ENCODE results near the gene GSE1. TPM values are rescaled to one million over a fixed set of nuclear protein-coding genes. Genes with fewer than 3 reads are reported as not detected.

The GSE1 gene
- total and polyA plus RNA-seq, 2 donors from 2014 or later, result 9.5 to 92.8 TPM

DNA sequence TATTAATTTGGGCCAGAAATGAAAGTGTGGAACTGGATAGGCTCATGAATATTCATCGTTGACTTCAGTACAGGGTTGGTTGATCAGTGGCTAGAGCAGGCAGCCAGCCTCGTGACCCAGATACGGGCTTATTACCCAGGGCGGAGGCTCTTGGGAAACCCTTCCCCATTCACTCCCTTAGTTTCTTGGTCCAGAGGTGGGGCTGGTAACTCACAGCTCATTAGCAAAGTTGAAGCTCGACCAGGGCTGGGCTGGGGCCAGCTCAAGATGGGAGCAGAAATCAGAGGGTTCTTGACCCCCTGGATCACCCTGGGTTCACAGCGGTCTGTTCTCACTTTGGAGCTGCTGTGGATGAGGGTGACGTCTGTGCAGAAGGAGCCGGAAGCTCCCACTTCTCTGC lies 44.6 kb upstream of the GSE1 start:
- Histone ChIP-seq H3K9ac (ENCODE audit: low read length in 3 of 3) (peak overlapping the region in 1 of 3 donors; percentile 17), H3K27me3 (ENCODE audit: control insufficient read depth, insufficient read depth, low read length) (no peaks in the 10 kb centered on the region), H3K27ac (ENCODE audit: low read depth in 2 of 2, low read length in 2 of 2) (peak overlapping the region; percentile 87 to 88), H3K36me3 (ENCODE audit: control insufficient read depth in 2 of 3, insufficient read depth in 3 of 3, low read length in 3 of 3) (peaks cover 0 to 4% (median 2%) of the 10 kb centered on the region in 3 donors), H3K4me3 (ENCODE audit: low read length in 3 of 3) (peak overlapping the region in 1 of 3 donors; percentile 2), H3K4me1 (ENCODE audit: control insufficient read depth in 2 of 3, insufficient read depth in 2 of 3, low read depth in 1 of 3, low read length in 3 of 3) (peaks cover 9 to 76% (median 65%) of the 10 kb centered on the region in 3 donors), H3K9me3 (ENCODE audit: control insufficient read depth in 2 of 3, insufficient read depth in 1 of 3, low read length in 3 of 3) (no peaks in the 10 kb centered on the region)
- TF ChIP-seq, protein P1, sequence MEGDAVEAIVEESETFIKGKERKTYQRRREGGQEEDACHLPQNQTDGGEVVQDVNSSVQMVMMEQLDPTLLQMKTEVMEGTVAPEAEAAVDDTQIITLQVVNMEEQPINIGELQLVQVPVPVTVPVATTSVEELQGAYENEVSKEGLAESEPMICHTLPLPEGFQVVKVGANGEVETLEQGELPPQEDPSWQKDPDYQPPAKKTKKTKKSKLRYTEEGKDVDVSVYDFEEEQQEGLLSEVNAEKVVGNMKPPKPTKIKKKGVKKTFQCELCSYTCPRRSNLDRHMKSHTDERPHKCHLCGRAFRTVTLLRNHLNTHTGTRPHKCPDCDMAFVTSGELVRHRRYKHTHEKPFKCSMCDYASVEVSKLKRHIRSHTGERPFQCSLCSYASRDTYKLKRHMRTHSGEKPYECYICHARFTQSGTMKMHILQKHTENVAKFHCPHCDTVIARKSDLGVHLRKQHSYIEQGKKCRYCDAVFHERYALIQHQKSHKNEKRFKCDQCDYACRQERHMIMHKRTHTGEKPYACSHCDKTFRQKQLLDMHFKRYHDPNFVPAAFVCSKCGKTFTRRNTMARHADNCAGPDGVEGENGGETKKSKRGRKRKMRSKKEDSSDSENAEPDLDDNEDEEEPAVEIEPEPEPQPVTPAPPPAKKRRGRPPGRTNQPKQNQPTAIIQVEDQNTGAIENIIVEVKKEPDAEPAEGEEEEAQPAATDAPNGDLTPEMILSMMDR (IDR thresholded peaks at IDR 0.05; ENCODE audit: borderline replicate concordance, extremely low read depth, insufficient read depth), result no peak
- DNase-seq, result peak in 4 of 5 donors; percentile 77 to 93 (median 82)
- intact Hi-C loops (cut with DNase I), result no loop called here
- peak; percentile 87 for FAIRE-seq

DNA sequence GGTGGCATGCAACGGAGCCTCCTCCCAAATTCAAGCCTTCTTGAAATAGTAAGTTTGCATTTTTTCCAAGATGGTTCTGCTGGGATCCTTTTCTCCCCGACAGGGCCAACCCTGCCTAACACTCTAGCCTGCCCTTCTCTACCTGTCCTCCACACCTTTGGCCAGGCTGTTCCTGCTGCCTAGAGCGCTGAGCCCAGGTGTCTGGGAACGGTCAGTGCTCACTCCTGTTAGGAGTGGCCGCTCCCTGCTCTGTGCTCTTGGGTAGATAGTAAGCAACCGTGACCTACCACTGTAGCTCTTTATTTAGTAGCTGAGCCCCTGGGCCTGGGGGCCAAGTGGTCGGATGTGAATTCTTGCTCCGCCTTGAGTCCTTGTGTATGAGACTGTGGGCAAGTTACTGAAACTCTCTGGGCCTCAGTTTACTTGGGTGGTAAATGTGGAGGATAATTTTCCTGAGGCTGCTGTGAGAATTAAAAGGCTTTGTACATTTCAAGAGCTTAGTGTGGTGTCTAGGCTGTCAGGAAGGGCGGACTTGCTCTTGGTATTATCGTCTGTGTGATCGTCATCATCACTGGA lies 44.0 kb upstream of the GSE1 start:
- peaks cover 9 to 74% (median 69%) of the 10 kb centered on the region in 3 donors for H3K4me1 ChIP-seq (ENCODE audit: control insufficient read depth in 2 of 3, insufficient read depth in 2 of 3, low read depth in 1 of 3, low read length in 3 of 3)
- peak overlapping the region in 1 of 3 donors; percentile 17 for H3K9ac ChIP-seq (ENCODE audit: low read length in 3 of 3)
- DNase-seq (no peak), FAIRE-seq (no peak)
- H3K36me3 ChIP-seq (ENCODE audit: control insufficient read depth in 2 of 3, insufficient read depth in 3 of 3, low read length in 3 of 3), result peaks cover 0 to 4% (median 2%) of the 10 kb centered on the region in 3 donors
- TF ChIP-seq, protein P1 (IDR thresholded peaks at IDR 0.05; ENCODE audit: borderline replicate concordance, extremely low read depth, insufficient read depth), result no peak
- intact Hi-C loops (cut with DNase I), result no loop called here
- H3K27ac ChIP-seq (ENCODE audit: low read depth in 2 of 2, low read length in 2 of 2), result peak overlapping the region; percentile 87 to 88
- H3K9me3 ChIP-seq (ENCODE audit: control insufficient read depth in 2 of 3, insufficient read depth in 1 of 3, low read length in 3 of 3), result no peaks in the 10 kb centered on the region
- no peaks in the 10 kb centered on the region for H3K27me3 ChIP-seq (ENCODE audit: control insufficient read depth, insufficient read depth, low read length)
- H3K4me3 ChIP-seq (ENCODE audit: low read length in 3 of 3), result peak overlapping the region in 1 of 3 donors; percentile 3

DNA sequence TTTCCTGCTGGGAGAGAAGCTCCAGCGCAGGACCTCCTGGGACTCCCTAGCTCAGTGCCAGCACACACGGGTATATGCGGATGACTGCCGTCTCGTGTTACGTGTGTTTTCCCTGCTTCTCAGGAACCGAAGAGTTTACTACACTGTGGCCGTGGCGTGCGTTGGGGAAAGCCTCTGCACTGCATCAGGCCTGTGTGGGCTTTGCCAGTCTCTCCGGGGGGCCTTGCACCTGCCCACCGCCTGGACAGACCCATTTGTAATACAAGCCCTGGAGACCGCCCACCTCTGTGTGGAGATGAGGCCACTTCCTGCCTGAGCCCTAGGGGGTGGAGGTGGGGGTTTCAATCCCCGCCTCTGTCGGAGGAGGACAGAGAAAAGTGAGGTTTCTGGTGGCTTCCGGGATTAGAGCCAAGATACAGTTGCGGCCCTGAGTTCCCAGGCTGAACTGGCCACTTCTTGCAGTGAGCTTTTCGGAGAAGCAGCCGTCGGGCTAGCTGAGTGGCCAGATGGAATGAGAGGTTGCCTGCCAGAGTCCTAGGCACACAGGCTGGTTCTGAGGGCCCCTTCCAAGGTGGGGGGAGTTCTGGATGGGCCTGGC lies 43.4 kb upstream of the GSE1 start:
- no peaks in the 10 kb centered on the region for H3K27me3 ChIP-seq (ENCODE audit: control insufficient read depth, insufficient read depth, low read length)
- peak overlapping the region in 1 of 3 donors; percentile 3 for H3K4me3 ChIP-seq (ENCODE audit: low read length in 3 of 3)
- H3K9ac ChIP-seq (ENCODE audit: low read length in 3 of 3), result peak overlapping the region in 1 of 3 donors; percentile 17
- DNase-seq (peak in 4 of 5 donors; percentile 57 to 80 (median 70)), FAIRE-seq (no peak)
- intact Hi-C loops (cut with DNase I), result no loop called here
- H3K36me3 ChIP-seq (ENCODE audit: control insufficient read depth in 2 of 3, insufficient read depth in 3 of 3, low read length in 3 of 3), result peaks cover 0 to 4% (median 2%) of the 10 kb centered on the region in 3 donors
- no peaks in the 10 kb centered on the region for H3K9me3 ChIP-seq (ENCODE audit: control insufficient read depth in 2 of 3, insufficient read depth in 1 of 3, low read length in 3 of 3)
- TF ChIP-seq, protein P1 (IDR thresholded peaks at IDR 0.05; ENCODE audit: borderline replicate concordance, extremely low read depth, insufficient read depth), result no peak
- peak overlapping the region; percentile 87 to 88 for H3K27ac ChIP-seq (ENCODE audit: low read depth in 2 of 2, low read length in 2 of 2)
- H3K4me1 ChIP-seq (ENCODE audit: control insufficient read depth in 2 of 3, insufficient read depth in 2 of 3, low read depth in 1 of 3, low read length in 3 of 3), result peaks cover 12 to 75% (median 70%) of the 10 kb centered on the region in 3 donors

Data from kidney (tissue), 14 donors.